HG02938 (cell line): ENCODE measurements around the gene GAB2.

Experiments used
- ATAC-seq: cut with Tn5 transposase; IDR thresholded peaks from one replicate; pipeline ENCODE4 v1.9.1; 2021; ENCODE audit warnings: mild to moderate bottlenecking, moderate library complexity; ENCODE audit not compliant: unreplicated experiment

GAB2 gene

GRCh38 chr11:78428773-78429172 lies 11.2 kb upstream of the GAB2 start:
- ATAC-seq = no peak

- ATAC-seq = no peak
Measured at GRCh38 chr11:78428266-78428636, 10.6 kb upstream of the GAB2 start.

GRCh38 chr11:78427615-78428265 lies 10.1 kb upstream of the GAB2 start:
- ATAC-seq = no peak

GRCh38 chr11:78426845-78427244 lies 9.2 kb upstream of the GAB2 start:
- no peak for ATAC-seq

GRCh38 chr11:78425399-78426070 lies 7.9 kb upstream of the GAB2 start:
- no peak for ATAC-seq

GRCh38 chr11:78424334-78425270 lies 7.0 kb upstream of the GAB2 start:
- peak; percentile 20 for ATAC-seq

GRCh38 chr11:78423241-78423640 lies 5.6 kb upstream of the GAB2 start:
- ATAC-seq = no peak

- peak; percentile 23 for ATAC-seq
Measured at GRCh38 chr11:78420796-78421209, 3.2 kb upstream of the GAB2 start.

GRCh38 chr11:78420255-78420764 lies 2.7 kb upstream of the GAB2 start:
- ATAC-seq = no peak

- ATAC-seq = no peak
Measured at GRCh38 chr11:78419327-78419726, 1.7 kb upstream of the GAB2 start.

- no peak for ATAC-seq
Measured at GRCh38 chr11:78418584-78419211, 1.1 kb upstream of the GAB2 start.

- ATAC-seq = peak; percentile 35
Measured at GRCh38 chr11:78417888-78418583, 416 bp upstream of the GAB2 start.

GRCh38 chr11:78416285-78417174 lies 1.1 kb downstream of the GAB2 start:
- peak; percentile 42 for ATAC-seq

GRCh38 chr11:78415338-78415737 lies 2.3 kb downstream of the GAB2 start:
- ATAC-seq = no peak

- ATAC-seq = no peak
Measured at GRCh38 chr11:78414321-78415051, 3.1 kb downstream of the GAB2 start.

GRCh38 chr11:78408619-78409018 lies 9.0 kb downstream of the GAB2 start:
- no peak for ATAC-seq

- no peak for ATAC-seq
Measured at GRCh38 chr11:78406568-78407196, 10.9 kb downstream of the GAB2 start.

- ATAC-seq = no peak
Measured at GRCh38 chr11:78405805-78406204, 11.8 kb downstream of the GAB2 start.
